Measurements from ENCODE around the gene IGFBP2. TPM values are rescaled to one million over a fixed set of nuclear protein-coding genes. Genes with fewer than 3 reads are reported as not detected.

IGFBP2 gene
- total and polyA plus RNA-seq, 2 of the 13 experiments (the other 11 are each of a cell fraction or from before 2014, with no cell fraction given) = 2.0 to 5.8 TPM

- TF ChIP-seq EP300 (IDR thresholded peaks at IDR 0.05; ENCODE audit: low read depth in 2 of 2, low read length in 2 of 2) (peak in 1 of 2 experiments; percentile 73; a peak in 1 of 4 replicates), EP300 (CRISPR knock-in tag; IDR thresholded peaks at IDR 0.05; ENCODE audit: borderline replicate concordance) (peak; percentile 37; the same call in 1 of the 2 replicates), HNRNPL (IDR thresholded peaks at IDR 0.05; ENCODE audit: low read depth, low read length) (no peak), SP2 (CRISPR knock-in tag; IDR thresholded peaks at IDR 0.05) (no peak), ZMYM3 (CRISPR knock-in tag; IDR thresholded peaks at IDR 0.05) (peak; percentile 28; the same call in 1 of the 2 replicates), MED1 (CRISPR knock-in tag; IDR thresholded peaks at IDR 0.05) (peak; percentile 86), FOXP4 (CRISPR knock-in tag; IDR thresholded peaks at IDR 0.05) (peak; percentile 83), REPIN1 (CRISPR knock-in tag; IDR thresholded peaks at IDR 0.05; ENCODE audit: borderline replicate concordance, low read depth) (no peak), ZNF737 (CRISPR knock-in tag; IDR thresholded peaks at IDR 0.05; ENCODE audit: borderline replicate concordance) (no peak), SAFB2 (CRISPR knock-in tag; IDR thresholded peaks at IDR 0.05; ENCODE audit: borderline replicate concordance, low read depth) (no peak), TGIF2 (CRISPR knock-in tag; IDR thresholded peaks at IDR 0.05) (no peak), E2F1 (CRISPR knock-in tag; IDR thresholded peaks at IDR 0.05) (no peak), ZNF772 (CRISPR knock-in tag; IDR thresholded peaks at IDR 0.05) (0 out of 2 replicates have a peak, but pooled peaks have one; percentile 50), ZNF749 (CRISPR knock-in tag; IDR thresholded peaks at IDR 0.05; ENCODE audit: borderline replicate concordance) (no peak), DPF2 (CRISPR knock-in tag; IDR thresholded peaks at IDR 0.05; ENCODE audit: borderline replicate concordance, low read depth) (peak; percentile 18; the same call in 1 of the 2 replicates), MATR3 (CRISPR knock-in tag; IDR thresholded peaks at IDR 0.05) (no peak), SIX1 (CRISPR knock-in tag; IDR thresholded peaks at IDR 0.05; ENCODE audit: borderline replicate concordance) (no peak)
- TF ChIP-seq, protein P1, sequence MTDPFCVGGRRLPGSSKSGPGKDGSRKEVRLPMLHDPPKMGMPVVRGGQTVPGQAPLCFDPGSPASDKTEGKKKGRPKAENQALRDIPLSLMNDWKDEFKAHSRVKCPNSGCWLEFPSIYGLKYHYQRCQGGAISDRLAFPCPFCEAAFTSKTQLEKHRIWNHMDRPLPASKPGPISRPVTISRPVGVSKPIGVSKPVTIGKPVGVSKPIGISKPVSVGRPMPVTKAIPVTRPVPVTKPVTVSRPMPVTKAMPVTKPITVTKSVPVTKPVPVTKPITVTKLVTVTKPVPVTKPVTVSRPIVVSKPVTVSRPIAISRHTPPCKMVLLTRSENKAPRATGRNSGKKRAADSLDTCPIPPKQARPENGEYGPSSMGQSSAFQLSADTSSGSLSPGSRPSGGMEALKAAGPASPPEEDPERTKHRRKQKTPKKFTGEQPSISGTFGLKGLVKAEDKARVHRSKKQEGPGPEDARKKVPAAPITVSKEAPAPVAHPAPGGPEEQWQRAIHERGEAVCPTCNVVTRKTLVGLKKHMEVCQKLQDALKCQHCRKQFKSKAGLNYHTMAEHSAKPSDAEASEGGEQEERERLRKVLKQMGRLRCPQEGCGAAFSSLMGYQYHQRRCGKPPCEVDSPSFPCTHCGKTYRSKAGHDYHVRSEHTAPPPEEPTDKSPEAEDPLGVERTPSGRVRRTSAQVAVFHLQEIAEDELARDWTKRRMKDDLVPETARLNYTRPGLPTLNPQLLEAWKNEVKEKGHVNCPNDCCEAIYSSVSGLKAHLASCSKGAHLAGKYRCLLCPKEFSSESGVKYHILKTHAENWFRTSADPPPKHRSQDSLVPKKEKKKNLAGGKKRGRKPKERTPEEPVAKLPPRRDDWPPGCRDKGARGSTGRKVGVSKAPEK (CRISPR knock-in tag; IDR thresholded peaks at IDR 0.05; ENCODE audit: borderline replicate concordance) = no peak
- TF ChIP-seq, protein P2, sequence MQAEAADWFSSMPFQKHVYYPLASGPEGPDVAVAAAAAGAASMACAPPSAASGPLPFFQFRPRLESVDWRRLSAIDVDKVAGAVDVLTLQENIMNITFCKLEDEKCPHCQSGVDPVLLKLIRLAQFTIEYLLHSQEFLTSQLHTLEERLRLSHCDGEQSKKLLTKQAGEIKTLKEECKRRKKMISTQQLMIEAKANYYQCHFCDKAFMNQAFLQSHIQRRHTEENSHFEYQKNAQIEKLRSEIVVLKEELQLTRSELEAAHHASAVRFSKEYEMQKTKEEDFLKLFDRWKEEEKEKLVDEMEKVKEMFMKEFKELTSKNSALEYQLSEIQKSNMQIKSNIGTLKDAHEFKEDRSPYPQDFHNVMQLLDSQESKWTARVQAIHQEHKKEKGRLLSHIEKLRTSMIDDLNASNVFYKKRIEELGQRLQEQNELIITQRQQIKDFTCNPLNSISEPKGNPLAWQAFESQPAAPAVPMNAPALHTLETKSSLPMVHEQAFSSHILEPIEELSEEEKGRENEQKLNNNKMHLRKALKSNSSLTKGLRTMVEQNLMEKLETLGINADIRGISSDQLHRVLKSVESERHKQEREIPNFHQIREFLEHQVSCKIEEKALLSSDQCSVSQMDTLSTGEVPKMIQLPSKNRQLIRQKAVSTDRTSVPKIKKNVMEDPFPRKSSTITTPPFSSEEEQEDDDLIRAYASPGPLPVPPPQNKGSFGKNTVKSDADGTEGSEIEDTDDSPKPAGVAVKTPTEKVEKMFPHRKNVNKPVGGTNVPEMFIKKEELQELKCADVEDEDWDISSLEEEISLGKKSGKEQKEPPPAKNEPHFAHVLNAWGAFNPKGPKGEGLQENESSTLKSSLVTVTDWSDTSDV (CRISPR knock-in tag; IDR thresholded peaks at IDR 0.05) = no peak
These were observed 17.7 kb upstream of the IGFBP2 start (continued) for GRCh38 chr2:216615298-216616082.
